Caco-2 (cell line): ENCODE data around the gene ACOT7. TPM values are rescaled to one million over a fixed set of nuclear protein-coding genes. Genes with fewer than 3 reads are reported as not detected.

ENCODE experiments used
- BruUV-seq: library from RNA; stranded (reverse); fragments of 400-500 nt; replicated peaks from 2 replicates; lab custom pipeline; 2021; lab: Mats Ljungman, UMichigan
- CTCF ChIA-PET: fragments of 300-600 bp; sonication (Branson Sonifier 250); formaldehyde crosslinking; loops from one replicate; lab custom pipeline; 2022; ENCODE audit warnings: antibody characterized with exemption; lab: Charles Lee
- POLR2A ChIA-PET: fragments of 300-600 bp; sonication (Branson Sonifier 250); formaldehyde crosslinking; loops from one replicate; lab custom pipeline; 2022; ENCODE audit warnings: antibody characterized with exemption; lab: Charles Lee
- DNase-seq, 2 experiments: peaks; one replicate each; pipeline versions ENCODE4 v3.0.0 to v3.0.0-alpha.2; 2020 to 2022
- H3K27me3 ChIP-seq: replicated peaks from 2 replicates; pipeline ENCODE4 v1.6.0; 2011; ENCODE audit warnings: low read length; ENCODE audit not compliant: control insufficient read depth, insufficient read depth
- H3K36me3 ChIP-seq: 2 replicates; pipeline ENCODE4 v1.5.1; 2011; ENCODE audit warnings: low read length; ENCODE audit not compliant: control insufficient read depth, insufficient read depth
- H3K4me1 ChIP-seq: fragments of 250-450 bp; sonication (Bioruptor Pico); 2 replicates; pipeline ENCODE4 v1.5.1; 2020; ENCODE audit warnings: mild to moderate bottlenecking
- H3K4me3 ChIP-seq: 2 replicates; pipeline ENCODE4 v1.5.1; 2011; ENCODE audit warnings: low read depth, mild to moderate bottlenecking, control low read depth, low read length
- H3K9me3 ChIP-seq: fragments of 250-450 bp; sonication (Bioruptor Pico); 2 replicates; pipeline ENCODE4 v1.5.1; 2020; ENCODE audit warnings: mild to moderate bottlenecking, moderate library complexity
- H3K27ac Mint-ChIP-seq: one replicate; pipeline ENCODE4 v1.8.0; 2022; ENCODE audit warnings: mixed read lengths; ENCODE audit not compliant: unreplicated experiment
- H3K27me3 Mint-ChIP-seq: one replicate; pipeline ENCODE4 v1.8.0; 2022; ENCODE audit warnings: mixed read lengths; ENCODE audit not compliant: insufficient read depth, unreplicated experiment
- H3K36me3 Mint-ChIP-seq: one replicate; pipeline ENCODE4 v1.8.0; 2022; ENCODE audit warnings: mild to moderate bottlenecking, mixed read lengths; ENCODE audit not compliant: insufficient read depth, unreplicated experiment
- H3K4me1 Mint-ChIP-seq: one replicate; pipeline ENCODE4 v1.8.0; 2022; ENCODE audit warnings: low read depth, mixed read lengths; ENCODE audit not compliant: unreplicated experiment
- H3K4me3 Mint-ChIP-seq: one replicate; pipeline ENCODE4 v1.8.0; 2022; ENCODE audit warnings: mild to moderate bottlenecking, moderate library complexity, mixed read lengths; ENCODE audit not compliant: unreplicated experiment
- H3K9me3 Mint-ChIP-seq: one replicate; pipeline ENCODE4 v1.8.0; 2022; ENCODE audit warnings: mixed read lengths; ENCODE audit not compliant: unreplicated experiment
- CTCF ChIP-seq, 2 experiments: fragments of 200-600 bp in 1 of 2; IDR thresholded peaks; 1 replicate in 1 of 2; 2 replicates in 1 of 2; pipeline versions ENCODE4 v1.5.1 to v1.8.0; 2011 to 2022; ENCODE audit warnings: antibody characterized with exemption in 1 of 2, control low read depth in 1 of 2, inconsistent platforms in 1 of 2, low read depth in 1 of 2, low read length in 1 of 2, mild to moderate bottlenecking in 1 of 2, moderate library complexity in 1 of 2; ENCODE audit not compliant: insufficient read depth in 1 of 2, severe bottlenecking in 1 of 2, unreplicated experiment in 1 of 2
- intact Hi-C: fragments of 100-400 bp; cut with micrococcal nuclease; formaldehyde crosslinking; loops from one replicate; pipeline ENCODE4 v1.10.0; 2022; ENCODE audit not compliant: unreplicated experiment
- total RNA-seq: library from RNA; stranded (reverse); gene quantifications from 2 replicates; pipeline ENCODE4 v1.2.3, GENCODE V29; 2022

The ACOT7 gene
- total RNA-seq, 1 experiment from 2014 or later = 221 TPM

GRCh38 chr1:6334261-6334993 lies 59.1 kb downstream of the ACOT7 start:
- no TSS peak for BruUV-seq
- Mint-ChIP-seq H3K4me1 (peaks cover 6% of the 10 kb centered on the region), H3K4me3 (no peak overlapping the region), H3K36me3 (peaks cover 63% of the 10 kb centered on the region), H3K27me3 (no peaks in the 10 kb centered on the region), H3K9me3 (no peaks in the 10 kb centered on the region), H3K27ac (no peak overlapping the region)
- TF ChIP-seq CTCF (IDR thresholded peaks at IDR 0.05; ENCODE audit: insufficient read depth in 1 of 2, low read depth in 1 of 2, low read length in 1 of 2, severe bottlenecking in 1 of 2, unreplicated experiment in 1 of 2) = no peak
- CTCF ChIA-PET = interaction anchor here (0.7 kb wide), 1 partner anchor 450 kb away, joined by 6 read pairs; no protein-coding TSS in a partner anchor
- no peak for DNase-seq
- no peaks in the 10 kb centered on the region for H3K4me1 ChIP-seq
- no peaks in the 10 kb centered on the region for H3K9me3 ChIP-seq
- no peak overlapping the region for H3K4me3 ChIP-seq
- intact Hi-C loops = no loop called here
- H3K36me3 ChIP-seq = no peaks in the 10 kb centered on the region; the same call in 1 of the 2 replicates
- no peaks in the 10 kb centered on the region for H3K27me3 ChIP-seq
- POLR2A ChIA-PET = no interaction called here

GRCh38 chr1:6332821-6333220 lies 60.7 kb downstream of the ACOT7 start:
- Histone ChIP-seq H3K9me3 (no peaks in the 10 kb centered on the region), H3K36me3 (no peaks in the 10 kb centered on the region; the same call in 1 of the 2 replicates), H3K4me3 (no peak overlapping the region), H3K4me1 (no peaks in the 10 kb centered on the region), H3K27me3 (no peaks in the 10 kb centered on the region)
- H3K4me3 Mint-ChIP-seq = no peak overlapping the region
- ChIA-PET CTCF (interaction anchor here (0.6 kb wide), 1 partner anchor 17 kb away, joined by 3 read pairs; no protein-coding TSS in a partner anchor), POLR2A (no interaction called here)
- H3K4me1 Mint-ChIP-seq = peaks cover 6% of the 10 kb centered on the region
- H3K27me3 Mint-ChIP-seq = no peaks in the 10 kb centered on the region
- no peak for TF ChIP-seq CTCF (IDR thresholded peaks at IDR 0.05; ENCODE audit: insufficient read depth in 1 of 2, low read depth in 1 of 2, low read length in 1 of 2, severe bottlenecking in 1 of 2, unreplicated experiment in 1 of 2)
- no peak for DNase-seq
- H3K9me3 Mint-ChIP-seq = no peaks in the 10 kb centered on the region
- BruUV-seq = no TSS peak
- H3K27ac Mint-ChIP-seq = no peak overlapping the region
- H3K36me3 Mint-ChIP-seq = peaks cover 60% of the 10 kb centered on the region
- intact Hi-C loops = no loop called here

GRCh38 chr1:6331543-6332273 lies 61.9 kb downstream of the ACOT7 start:
- Mint-ChIP-seq H3K36me3 (peaks cover 60% of the 10 kb centered on the region), H3K9me3 (no peaks in the 10 kb centered on the region), H3K4me1 (peaks cover 4% of the 10 kb centered on the region), H3K27me3 (no peaks in the 10 kb centered on the region), H3K27ac (no peak overlapping the region), H3K4me3 (no peak overlapping the region)
- no TSS peak for BruUV-seq
- ChIA-PET CTCF (no interaction called here), POLR2A (no interaction called here)
- intact Hi-C loops = no loop called here
- H3K9me3 ChIP-seq = no peaks in the 10 kb centered on the region
- DNase-seq = no peak
- H3K4me3 ChIP-seq = no peak overlapping the region
- no peaks in the 10 kb centered on the region for H3K4me1 ChIP-seq
- no peaks in the 10 kb centered on the region for H3K27me3 ChIP-seq
- no peak for TF ChIP-seq CTCF (IDR thresholded peaks at IDR 0.05; ENCODE audit: insufficient read depth in 1 of 2, low read depth in 1 of 2, low read length in 1 of 2, severe bottlenecking in 1 of 2, unreplicated experiment in 1 of 2)
- no peaks in the 10 kb centered on the region; the same call in 1 of the 2 replicates for H3K36me3 ChIP-seq
